GM18909 (cell line): Measurements from ENCODE around the gene NBR1.
"Not testable (repeated sequence)": the region's sequence is repeated elsewhere in the genome, so short reads cannot be mapped to it uniquely, and the experiment has no call there.

Source experiments
- ATAC-seq: cut with Tn5 transposase; IDR thresholded peaks from one replicate; pipeline ENCODE4 v1.9.1; 2021; ENCODE audit warnings: mild to moderate bottlenecking; ENCODE audit not compliant: unreplicated experiment, poor library complexity

NBR1 gene

DNA sequence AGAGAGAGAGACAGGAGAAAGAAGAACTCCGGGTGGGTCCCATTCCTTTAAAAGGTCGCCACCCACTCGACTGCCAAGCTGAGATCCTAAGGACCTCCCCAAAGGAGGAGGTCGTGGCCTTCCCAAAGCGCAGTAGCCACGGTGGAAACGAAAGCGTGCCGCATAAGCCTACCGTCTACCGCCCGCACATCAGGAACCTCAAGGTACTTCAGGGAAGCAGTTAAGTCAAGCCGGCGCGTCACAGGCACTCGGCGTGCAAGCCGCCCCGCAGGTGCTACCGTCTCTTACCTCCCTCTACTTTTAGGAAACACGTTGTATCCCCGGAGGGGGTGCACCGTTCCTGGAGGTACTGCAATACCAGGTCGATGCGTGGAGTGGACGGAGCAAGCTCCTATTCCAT is 68.6 kb downstream of the NBR1 start:
- ATAC-seq, result not testable (repeated sequence)

DNA sequence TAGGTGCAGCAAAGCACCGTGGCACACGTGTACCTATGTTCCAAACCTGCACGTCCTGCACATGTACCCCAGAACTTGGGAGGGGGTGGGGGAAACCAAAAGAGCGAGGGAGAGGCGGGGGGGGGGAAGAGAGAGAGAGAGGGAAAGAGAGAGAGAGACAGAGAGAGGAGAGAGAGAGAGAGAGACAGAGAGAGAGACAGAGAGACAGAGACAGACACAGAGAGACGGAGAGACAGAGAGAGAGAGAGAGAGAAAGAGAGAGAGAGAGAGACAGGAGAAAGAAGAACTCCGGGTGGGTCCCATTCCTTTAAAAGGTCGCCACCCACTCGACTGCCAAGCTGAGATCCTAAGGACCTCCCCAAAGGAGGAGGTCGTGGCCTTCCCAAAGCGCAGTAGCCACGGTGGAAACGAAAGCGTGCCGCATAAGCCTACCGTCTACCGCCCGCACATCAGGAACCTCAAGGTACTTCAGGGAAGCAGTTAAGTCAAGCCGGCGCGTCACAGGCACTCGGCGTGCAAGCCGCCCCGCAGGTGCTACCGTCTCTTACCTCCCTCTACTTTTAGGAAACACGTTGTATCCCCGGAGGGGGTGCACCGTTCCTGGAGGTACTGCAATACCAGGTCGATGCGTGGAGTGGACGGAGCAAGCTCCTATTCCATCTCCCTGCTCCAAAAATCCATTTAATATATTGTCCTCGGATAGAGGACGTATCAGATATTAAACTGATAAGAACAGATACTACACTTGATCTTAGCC is 69.8 kb downstream of the NBR1 start:
- not testable (repeated sequence) for ATAC-seq

DNA sequence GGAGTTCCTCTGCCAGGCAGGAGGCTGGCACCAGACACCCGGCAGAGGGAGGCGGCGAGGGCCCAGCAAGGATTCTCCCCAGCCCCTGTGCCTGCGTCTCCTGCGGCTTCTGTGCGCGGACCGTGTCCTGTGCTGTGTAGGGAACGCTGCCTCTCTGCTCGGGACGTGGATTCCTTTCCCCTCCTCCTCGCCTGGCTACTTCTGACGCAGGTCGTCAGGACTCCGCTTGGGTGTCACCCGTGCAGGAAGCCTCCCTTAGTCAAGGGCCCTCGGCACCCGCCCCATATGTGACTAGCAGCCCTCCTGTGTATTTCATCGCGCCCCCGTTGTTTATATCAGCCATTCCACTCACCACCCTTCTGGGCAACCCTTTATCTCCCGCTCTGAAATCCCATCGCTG is 75.4 kb downstream of the NBR1 start:
- ATAC-seq, result not testable (repeated sequence)
